SKM-1 (cell line): ENCODE measurements around the gene RAD54L2.
"Not testable (repeated sequence)": the region's sequence is repeated elsewhere in the genome, so short reads cannot be mapped to it uniquely, and the experiment has no call there.

Experiments
- DNase-seq: peaks from one replicate; lab custom pipeline; 2025; ENCODE audit not compliant: unreplicated experiment; lab: John Stamatoyannopoulos, UW

Gene RAD54L2

DNA sequence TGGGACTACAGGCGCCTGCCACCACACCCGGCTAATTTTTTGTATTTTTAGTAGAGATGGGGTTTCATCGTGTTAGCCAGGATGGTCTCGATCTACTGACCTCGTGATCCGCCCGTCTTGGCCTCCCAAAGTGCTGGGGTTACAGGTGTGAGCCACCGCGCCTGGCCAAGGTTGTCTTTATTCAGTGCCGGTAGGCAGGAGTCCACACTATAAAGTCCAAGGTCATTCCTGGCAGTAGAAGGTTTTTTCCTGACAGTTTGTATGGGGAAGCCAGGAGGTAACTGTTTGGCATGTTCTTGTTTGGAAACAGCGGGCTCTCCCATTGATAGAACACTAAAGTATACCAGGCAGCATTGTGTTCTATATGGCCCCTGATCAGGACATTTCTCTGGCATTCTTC lies 4.1 kb downstream of the RAD54L2 start:
- not testable (repeated sequence) for DNase-seq

- no peak for DNase-seq
These were observed 5.7 kb downstream of the RAD54L2 start for GRCh38 chr3:51544011-51544775.

GRCh38 chr3:51547274-51547673 lies 8.8 kb downstream of the RAD54L2 start:
- DNase-seq = no peak

DNA sequence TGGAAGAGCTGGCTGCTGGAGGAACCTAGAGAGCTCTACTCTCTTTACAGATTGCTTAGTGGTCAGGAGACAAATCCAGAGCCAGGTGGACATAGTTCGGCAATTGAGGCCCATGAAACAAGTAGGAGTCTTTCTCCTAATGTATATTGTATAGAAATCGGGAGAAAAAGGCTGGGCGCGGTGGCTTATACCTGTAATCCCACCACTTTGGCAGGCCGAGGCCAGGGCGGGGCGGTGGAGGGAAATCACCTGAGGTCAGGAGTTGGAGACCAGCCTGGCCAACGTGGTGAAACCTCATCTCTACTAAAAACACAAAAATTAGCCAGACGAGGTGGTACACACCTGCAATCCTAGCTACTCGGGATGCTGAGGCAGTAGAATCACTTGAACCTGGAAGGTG lies 10.8 kb downstream of the RAD54L2 start:
- no peak for DNase-seq

- DNase-seq = no peak
These were observed 11.7 kb downstream of the RAD54L2 start for GRCh38 chr3:51550080-51550819.

- no peak for DNase-seq
These were observed 19.5 kb downstream of the RAD54L2 start for GRCh38 chr3:51557993-51558392.

DNA sequence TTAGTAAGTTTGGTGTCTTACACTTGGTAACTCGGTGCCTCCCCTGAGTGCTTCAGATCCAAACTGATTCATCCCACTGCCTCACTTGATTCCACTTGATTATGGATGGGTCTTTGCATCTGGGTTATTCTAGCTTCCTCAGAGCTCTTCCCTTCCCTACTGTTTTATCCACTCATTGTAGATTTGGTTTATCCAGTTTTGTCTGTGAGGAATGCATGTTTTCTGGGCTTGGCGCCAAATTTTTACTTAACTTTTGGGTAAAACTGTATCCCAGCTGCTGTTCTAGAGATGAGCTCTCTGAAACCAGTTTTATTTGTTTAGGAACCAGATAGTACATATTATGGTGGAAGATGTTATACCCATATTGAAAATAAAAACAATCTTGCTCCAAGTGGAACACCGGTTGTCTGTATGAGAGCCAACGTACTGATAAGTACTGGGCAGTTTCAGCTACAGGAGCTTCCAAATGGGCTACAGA lies 20.9 kb downstream of the RAD54L2 start:
- DNase-seq = no peak

DNA sequence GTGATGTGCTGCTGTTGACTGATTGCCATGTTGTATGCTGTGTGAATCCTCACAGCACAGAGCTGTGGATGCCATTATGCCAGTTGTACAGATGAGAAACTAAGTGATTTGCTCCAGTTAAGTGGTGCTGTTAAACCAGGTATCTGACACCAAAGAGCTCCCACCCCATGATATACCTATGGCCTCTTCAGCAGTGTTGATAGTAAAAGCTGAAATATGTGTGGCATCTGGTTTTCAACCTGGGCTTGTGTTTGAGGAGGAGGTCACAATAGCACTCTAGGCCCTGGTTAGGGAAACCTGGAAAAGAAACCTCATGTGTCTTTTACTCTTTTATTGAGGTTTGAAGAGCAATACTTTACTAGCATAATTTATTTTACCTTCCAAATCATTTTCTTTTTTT lies 21.4 kb downstream of the RAD54L2 start:
- no peak for DNase-seq

- DNase-seq = not testable (repeated sequence)
These were observed 23.9 kb downstream of the RAD54L2 start for GRCh38 chr3:51562403-51562802.

DNA sequence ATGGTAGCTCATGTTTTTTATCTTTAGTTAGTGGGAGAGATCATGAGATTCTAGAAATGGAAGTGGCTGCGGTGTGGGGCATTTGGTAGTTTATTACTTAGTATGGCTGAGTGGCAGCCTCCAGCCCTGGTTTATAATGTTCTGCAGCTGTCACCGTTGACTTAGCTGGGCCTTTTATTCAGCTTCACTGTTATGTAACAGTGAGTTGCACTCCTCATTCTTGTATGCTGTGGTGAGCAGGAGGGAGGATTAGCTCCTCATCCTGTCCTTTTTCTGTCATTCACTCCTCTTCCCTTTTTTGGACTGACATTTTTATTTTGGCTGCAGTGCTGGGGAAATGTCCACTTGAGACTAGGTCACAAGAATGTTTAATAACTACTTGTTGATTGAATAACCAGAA lies 29.5 kb downstream of the RAD54L2 start:
- DNase-seq = no peak

- DNase-seq = no peak
These were observed 30.5 kb downstream of the RAD54L2 start for GRCh38 chr3:51568996-51569395.

DNA sequence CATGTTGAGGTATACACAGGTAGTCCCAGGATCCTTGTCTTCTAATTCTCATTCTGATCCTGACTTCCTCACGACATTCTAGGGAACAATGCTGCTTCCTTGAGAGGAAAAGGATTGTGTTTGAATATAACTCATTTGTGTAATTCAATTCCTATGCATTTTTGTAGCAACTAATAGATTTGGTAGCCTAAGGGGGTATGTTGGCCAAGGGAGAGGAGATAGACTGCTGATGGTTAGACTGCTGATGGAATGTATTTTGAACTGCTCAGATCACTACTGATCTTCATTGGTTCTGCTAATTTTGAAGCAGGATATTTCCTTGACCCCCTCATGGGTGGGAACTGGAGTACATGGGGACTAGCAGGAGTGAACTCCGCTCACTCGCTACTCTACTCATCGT lies 39.7 kb downstream of the RAD54L2 start:
- DNase-seq = no peak

- DNase-seq = no peak
These were observed 41.9 kb downstream of the RAD54L2 start for GRCh38 chr3:51580418-51580817.

- no peak for DNase-seq
These were observed 43.0 kb downstream of the RAD54L2 start for GRCh38 chr3:51581524-51581923.

DNA sequence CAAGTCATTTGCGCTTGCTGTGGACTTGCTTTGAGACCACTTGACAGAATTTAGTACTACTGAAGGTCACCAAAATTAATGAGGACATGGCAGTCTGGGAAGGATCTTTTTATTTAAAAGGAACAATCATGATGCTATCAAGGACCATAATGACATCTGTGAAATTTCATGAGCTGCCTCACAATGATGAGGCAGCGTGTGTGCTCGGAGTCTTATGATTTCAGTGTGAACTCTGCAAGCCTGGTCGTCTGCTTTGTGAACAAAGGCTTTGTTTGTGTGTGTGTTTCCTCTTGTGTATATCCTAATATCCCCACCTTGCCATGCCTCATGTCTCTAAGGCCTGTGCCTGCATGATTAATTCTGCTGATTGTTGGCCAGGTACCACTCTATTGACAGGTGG lies 46.7 kb downstream of the RAD54L2 start:
- DNase-seq = no peak

DNA sequence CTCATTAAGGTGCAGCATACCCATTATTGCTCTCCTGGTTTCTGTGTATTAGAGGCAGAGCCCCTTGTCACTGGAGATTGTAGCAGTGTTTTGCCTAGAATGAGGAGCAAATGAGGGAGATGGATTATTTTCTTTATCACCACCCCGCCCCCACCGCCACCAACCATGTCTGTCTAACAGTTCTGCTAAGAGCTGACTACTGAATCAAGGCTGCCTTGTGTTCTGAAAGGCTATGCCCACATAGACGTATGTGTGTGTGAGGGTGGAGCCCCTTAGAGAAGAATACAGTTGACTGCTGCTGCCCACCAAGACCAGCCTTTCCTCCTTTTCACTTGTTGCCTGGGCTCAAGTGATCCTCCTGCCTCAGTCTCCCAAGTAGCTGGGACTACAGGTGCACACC lies 47.4 kb downstream of the RAD54L2 start:
- no peak for DNase-seq
